Measurements from ENCODE around the gene MOGAT3.

GRCh38 chr7:101186844-101187428 is 13.9 kb downstream of the MOGAT3 start:
- TF ChIP-seq CTCF (IDR thresholded peaks at IDR 0.05; ENCODE audit: poor library complexity) (no peak), EZH2 (IDR thresholded peaks at IDR 0.05; ENCODE audit: borderline replicate concordance) (no peak)
